GM21825 (cell line): Measurements from ENCODE around the gene NANOGP8.

ENCODE experiments used
- ATAC-seq: cut with Tn5 transposase; IDR thresholded peaks from one replicate; pipeline ENCODE4 v1.9.1; 2021; ENCODE audit warnings: mild to moderate bottlenecking, moderate library complexity; ENCODE audit not compliant: unreplicated experiment

NANOGP8 gene

DNA sequence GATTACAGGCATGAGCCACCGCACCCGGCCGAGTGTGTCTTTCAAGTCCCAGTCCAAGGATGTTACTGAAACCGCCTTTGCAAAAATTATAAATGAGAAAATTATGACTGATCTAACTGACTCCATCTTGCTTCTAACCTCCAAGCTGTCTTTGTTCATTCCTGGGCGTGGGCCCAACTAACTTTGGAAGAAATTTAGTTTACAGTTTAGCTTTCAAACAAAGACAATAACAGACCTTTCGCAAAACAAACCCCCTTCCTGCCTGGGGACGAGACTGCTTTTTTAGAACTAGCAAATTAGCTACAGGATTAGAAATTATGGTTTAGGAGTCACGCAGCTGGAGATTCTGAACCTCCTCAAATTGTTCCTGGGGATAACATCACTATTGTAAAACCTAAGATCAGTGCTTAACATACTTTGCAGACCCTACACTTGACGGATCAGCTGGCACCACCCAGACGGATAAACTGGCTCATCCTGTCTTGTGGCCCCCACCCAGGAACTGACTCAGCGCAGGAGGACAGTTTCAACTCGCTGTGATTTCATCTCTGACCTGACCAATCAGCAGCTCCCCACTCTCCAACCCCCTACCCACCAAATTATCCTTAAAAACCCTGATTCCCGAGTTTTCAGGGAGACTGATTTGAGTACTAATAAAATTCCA lies 23.8 kb downstream of the NANOGP8 start:
- no peak for ATAC-seq

DNA sequence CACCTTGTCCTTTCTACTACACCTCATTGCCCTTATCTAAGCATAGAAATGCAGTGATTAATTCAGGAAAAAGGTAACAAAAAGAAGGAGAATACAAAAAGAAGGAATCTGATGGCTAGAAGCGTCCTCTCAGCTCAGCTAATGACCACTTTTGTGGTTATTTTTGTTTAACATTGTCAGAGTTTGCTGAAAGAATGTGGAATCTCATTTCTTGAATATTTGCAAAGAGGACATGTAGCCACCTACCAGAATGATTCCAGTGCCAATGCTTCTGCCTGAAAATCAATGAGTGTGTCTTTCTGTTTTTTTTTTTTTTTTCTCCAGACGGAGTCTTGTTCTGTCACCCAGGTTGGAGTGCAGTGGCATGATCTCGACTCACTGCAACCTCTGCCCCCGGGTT lies 24.5 kb downstream of the NANOGP8 start:
- no peak for ATAC-seq

DNA sequence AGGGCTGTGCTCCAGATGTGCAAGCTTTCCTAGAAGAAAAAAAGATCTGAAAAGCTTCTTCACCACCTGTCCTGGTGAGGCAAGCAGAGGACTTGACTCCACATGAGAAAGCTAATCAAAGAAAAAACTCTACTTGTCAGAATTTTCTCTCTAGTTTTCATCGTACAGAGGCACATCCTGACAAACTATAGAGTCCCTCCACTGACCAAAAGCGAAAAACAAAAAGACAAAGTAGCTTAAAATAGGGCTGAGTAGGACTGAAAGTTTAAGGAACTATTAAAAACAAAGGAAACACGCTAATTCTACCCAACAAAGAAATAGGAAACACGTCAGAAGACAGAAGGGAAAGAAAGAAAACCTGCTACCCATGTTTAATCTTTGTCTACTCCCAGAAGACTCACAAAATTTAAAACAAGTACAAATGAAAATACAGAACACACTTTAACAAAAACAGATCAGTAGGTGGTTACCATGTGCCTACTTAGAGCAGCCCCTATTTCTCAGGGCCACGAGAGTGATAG lies 26.5 kb downstream of the NANOGP8 start:
- no peak for ATAC-seq

DNA sequence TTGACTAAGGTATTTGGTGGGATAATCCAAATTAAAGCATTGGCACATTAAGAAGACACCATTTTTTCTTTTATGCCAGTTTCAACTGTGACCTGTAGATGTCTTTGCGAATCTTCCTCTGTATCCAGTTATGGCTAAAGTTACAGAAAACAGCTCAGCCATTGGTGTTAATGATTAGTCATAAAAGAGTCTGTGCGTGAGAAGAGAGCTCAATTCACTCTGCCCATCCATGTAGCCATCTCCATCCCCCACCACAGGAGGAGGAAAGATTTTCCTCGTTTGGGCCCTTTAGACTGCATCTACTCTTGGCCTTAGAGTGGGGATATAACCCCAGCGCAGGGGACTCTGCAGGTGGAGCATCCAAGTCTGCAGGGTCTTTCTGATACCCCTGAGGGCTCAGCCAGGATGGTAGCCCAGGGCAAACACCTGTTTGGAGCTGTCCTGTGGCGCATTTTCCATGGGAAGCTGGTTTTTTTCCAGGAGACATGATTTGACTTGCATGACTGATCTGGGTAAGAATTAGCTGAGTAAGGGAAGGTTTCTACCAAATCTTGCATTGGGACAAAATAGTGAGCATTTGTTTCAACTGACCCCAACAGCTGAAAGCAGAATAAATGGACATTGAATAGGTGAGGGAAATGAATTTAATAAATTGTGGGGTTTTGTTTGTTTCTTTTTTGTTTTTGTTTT lies 29.5 kb downstream of the NANOGP8 start:
- no peak for ATAC-seq

DNA sequence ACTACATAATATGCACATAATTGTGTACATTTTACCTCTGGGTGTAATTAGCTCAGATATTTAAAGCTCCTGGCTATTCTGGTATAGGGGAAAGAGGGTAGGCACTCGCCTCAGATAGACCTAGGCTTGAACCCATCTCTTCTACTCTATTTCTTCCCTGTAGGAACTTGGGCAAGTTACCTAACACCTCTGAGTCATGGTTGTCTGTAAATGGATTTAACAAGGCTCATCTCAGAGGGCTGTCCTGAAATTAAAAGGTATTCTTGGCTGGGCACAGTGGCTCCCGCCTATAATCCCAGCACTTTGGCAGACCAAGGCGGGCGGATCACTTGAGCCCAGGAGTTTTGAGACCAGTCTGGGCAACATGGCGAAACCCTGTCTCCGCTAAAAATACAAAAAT lies 30.7 kb downstream of the NANOGP8 start:
- no peak for ATAC-seq

DNA sequence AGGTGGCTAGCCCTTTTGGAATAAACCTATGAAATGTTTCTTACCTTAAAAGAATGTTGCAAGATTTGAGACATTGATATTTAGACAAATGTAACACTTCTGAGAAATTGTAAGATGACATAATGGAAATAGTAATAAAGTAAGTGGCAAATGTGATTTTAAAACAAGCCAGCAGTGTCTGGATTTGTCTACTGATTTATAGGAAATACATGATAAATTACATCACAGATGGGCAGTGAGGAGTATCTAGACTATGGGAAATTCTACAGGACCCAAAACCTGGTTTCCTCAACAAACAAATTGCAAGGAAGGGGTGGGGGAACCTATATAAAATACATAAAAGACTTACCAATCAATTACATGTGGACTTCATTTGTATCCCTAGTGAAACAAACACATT lies 37.1 kb downstream of the NANOGP8 start:
- no peak for ATAC-seq

DNA sequence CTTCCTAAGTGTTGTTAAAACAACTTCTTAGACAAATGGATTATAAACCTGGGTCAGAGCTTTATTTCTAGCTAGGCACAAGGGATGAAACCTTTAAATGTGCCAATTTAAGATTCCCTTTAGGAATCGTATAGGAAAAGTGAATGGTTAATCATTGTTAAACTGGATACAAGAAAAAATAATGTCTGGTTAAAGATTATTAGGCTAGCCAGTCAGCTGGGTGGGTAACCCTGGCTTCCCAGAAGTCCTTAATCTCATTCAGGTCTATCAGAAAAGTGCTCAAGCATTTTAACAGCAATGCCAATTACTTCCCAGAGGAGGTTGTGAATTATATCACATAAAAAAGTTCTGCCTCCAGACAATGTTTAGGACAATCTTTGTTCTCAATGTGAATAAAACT lies 37.6 kb downstream of the NANOGP8 start:
- no peak for ATAC-seq

DNA sequence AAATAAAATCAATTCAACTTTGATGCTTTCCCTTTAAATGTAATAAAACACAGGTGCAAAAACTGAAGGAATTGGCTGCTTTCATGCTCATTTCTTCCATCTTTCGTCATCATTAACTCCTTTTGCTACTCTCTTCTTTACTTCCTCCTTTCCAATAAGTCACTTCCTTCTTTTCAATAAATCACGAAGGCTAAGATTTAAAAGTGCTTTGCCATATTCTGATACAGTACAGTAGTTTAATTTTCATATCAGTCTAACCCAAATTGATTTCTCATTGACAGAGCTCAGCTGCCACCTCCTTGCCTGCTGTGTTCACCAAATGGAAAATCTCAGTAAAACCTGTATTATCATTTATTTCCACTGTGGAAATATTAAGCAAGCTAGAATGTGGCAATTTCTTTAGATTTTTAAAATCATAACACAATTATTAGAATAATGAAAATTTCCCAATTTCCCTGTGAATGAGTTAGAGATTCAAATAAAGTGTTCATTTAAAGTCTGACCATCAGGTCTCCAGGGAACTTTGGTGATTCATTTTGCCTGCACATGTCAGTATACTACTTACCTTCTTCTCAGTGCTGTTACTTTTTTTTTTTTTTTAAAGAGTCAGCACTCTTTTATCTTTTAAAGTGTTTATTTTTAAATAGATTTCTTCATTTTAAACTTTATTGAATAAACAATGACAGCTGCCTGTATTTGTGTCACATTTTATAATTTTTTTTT lies 41.6 kb downstream of the NANOGP8 start:
- no peak for ATAC-seq

DNA sequence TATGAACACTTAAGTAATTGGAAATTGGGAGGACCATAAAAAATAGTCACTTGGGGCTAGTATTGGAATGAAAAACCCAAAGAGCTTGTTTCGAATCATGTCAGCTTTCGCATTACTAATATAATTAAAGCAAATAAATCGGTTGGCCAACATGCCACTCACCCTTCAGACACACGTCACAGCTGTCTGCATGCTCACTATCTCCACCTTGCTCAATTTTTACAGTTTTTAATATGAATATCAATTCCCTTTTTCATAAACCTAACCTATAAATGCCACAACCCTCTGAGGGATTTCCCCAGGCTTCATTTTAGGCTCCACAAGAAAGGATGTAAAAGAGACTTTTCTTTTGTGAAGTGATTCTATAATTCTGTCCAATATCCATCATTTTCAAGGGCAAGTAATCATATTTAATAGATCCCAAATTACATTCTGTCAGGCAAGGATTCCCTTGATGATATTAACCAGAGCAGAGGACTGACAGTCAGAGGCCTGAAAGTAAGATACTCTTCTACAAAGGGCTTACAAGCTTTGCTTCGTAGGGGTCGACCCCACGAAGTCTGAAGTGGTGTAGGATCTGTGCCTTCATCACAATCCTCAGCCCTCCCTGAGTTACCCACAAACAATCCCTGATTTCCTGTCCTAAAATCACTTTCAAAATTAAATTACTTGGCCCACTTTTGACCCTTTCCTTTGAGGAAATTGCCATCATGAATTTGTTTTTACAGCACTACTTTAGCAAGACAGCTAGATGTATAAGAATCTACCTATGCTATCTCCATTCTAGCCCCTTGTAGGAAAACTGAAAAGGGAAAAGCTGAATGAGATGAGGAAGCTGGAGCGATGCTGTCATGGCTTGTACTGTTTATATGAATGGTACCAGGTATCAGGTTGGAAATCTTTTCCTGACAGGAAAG lies 44.5 kb downstream of the NANOGP8 start:
- no peak for ATAC-seq

DNA sequence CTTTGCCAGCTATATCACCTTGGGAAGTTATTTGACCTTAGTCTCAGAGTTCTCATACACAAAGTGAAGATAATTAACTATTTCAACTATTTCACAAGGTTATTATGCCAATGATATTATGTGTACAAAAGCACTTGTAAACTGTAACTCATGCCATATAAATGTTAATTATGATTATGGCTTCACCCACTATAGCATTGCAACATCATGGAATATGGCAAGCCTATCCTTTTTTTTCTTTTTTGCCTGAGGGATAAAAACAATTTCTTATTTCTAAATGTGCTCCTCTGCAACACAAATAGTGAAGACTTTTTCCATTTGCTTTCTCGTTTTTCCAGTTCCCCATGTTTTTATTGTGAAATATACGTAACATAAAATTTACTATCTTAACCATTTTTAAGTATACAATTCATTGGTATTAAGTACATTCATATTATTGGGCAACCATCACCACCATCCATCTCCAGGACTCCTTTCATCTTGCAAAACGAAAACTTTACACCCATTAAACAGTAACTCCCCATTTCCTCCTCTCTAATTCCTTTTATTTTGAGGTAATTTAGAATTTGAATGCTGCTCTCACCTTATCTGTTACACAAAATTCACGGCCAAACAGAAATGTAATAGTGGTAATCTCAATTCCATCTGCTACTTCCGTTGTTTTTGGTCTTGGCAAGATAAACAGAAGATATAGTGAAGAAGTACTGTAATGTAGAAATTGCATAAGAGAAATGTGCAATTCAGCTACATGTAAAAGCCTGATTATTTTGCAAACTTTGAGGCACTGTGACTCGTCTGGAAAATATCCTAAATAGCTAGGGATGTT lies 46.3 kb downstream of the NANOGP8 start:
- no peak for ATAC-seq
